ENCODE measurements around the gene CHAD. TPM values are rescaled to one million over a fixed set of nuclear protein-coding genes. Genes with fewer than 3 reads are reported as not detected.

CHAD gene
- total RNA-seq, 2 donors from 2014 or later, result 0.51 to 1.6 TPM

DNA sequence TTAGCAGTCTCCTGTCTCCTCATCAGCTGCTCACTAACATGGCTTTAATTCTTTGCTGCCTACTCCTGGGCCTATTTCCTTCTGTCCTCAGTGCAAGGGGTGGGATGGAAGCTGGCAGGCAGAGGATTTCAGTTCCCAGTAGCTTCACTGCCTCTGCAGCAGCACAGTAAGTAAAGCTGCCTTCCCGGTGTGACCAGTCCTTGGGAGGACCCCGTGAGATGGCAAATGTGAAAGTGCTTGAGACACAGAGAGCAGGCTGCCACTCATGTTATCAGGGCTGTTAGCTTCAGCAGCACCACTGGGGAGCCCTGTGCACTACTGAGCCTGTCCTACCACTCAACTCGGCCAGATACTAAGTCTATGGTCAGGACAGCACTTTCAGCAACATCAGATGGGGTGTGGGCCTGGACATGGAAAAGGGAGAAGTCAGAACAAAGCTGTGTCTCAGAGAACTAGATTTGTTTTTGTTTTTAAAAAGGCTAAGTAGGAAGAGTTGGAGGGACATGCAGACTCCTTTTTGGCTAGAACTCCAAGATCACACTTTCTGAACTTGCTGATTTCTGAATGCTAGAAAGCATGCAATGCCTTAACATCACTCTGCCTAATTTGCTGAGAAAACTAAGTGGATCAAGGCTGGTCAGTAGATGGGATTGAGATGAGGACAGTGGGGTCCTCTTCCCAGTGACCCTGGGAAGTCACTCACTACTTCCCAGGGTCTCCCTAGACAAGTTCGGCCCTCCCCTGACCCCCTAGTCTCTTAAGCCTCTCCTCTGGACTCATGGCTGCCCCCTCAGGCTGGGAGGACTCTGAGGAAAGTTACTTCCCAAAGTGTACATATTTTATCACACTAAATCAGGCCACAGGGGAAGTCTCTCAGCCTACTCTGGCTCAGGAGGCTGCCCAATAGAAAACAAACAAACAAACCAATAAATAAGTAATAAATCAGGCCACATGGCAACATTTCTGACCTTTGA lies 41.6 kb downstream of the CHAD start:
- H3K27ac ChIP-seq, result peak overlapping the region; percentile 81 to 91
- H3K4me3 ChIP-seq, result peak overlapping the region; percentile 67 to 68
- peaks cover 7% of the 10 kb centered on the region for H3K4me1 ChIP-seq (replicated peaks)
- peak; percentile 57 for DNase-seq (ENCODE audit: low spot score)
- intact Hi-C loops (cut with DNase I), result no loop called here
- WGBS, result 19% methylated on average over 4 of the region's 4 CpGs
- no peaks in the 10 kb centered on the region for H3K36me3 ChIP-seq
- TF ChIP-seq POLR2AphosphoS5 (IDR thresholded peaks at IDR 0.05) (no peak), POLR2A (IDR thresholded peaks at IDR 0.05) (peak; percentile 27)
- no peaks in the 10 kb centered on the region for H3K9me3 ChIP-seq
- H3K27me3 ChIP-seq (replicated peaks; ENCODE audit: insufficient read depth), result no peaks in the 10 kb centered on the region

DNA sequence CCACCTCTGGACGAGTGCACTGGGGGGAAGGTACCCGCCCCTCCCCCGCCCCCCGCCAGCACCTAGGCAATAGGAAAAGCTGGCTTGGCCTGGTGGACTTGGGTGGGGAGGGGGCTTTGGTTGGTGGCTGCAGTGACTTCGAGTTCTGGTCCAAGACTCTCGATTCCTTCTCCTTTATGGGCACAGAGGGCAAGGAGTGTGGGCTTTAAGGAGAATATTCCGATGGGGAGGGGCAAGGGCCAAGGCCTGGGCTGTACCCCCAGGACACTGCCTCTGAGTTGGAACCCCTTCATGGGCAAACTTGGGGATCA lies 42.3 kb downstream of the CHAD start:
- TF ChIP-seq POLR2AphosphoS5 (IDR thresholded peaks at IDR 0.05), result no peak
- intact Hi-C loops (cut with DNase I), result no loop called here
- WGBS, result 1% methylated on average over 7 of the region's 7 CpGs
- H3K36me3 ChIP-seq, result no peaks in the 10 kb centered on the region
- no peaks in the 10 kb centered on the region for H3K27me3 ChIP-seq (replicated peaks; ENCODE audit: insufficient read depth)
- H3K27ac ChIP-seq, result peak overlapping the region; percentile 81 to 91
- H3K4me3 ChIP-seq, result peak overlapping the region; percentile 67 to 68
- DNase-seq (ENCODE audit: low spot score), result no peak
- peaks cover 7% of the 10 kb centered on the region for H3K4me1 ChIP-seq (replicated peaks)
- H3K9me3 ChIP-seq, result no peaks in the 10 kb centered on the region

DNA sequence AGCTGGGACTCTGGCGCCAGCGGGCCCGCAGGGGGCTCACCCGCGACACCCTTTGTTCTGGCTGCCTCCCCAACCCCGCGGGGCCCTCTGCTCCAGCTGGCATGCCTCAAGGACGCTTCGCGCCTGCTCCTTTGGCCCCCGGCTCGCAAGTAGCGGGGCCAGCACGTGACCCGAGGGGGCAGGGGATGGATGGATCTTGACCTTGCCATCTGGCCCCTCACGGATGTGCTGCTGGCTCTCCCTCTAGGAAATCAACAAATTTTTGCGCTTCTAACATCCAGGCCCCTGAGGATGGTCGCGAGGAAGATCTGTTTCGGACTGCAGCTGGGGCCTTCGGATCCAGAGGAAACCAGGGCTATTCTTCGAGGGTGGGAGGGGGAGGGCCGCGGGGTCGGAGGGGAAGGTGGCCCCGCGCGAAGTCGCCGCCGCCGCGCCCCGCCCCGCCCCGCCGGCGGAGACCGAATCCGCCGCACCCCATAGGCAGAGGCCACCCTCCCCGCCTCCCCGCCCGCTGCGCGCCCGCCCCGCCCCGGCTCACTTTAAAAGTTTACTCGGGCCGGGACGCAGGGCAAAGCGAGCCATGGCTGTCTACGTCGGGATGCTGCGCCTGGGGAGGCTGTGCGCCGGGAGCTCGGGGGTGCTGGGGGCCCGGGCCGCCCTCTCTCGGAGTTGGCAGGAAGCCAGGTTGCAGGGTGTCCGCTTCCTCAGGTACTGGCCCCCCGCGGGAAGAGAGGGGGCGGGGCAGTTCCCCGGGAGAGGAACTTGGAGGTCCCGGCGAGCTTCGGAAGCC lies 42.8 kb downstream of the CHAD start, which contains the start of gene ACSF2:
Gene ACSF2 (plus strand): TSS at position 537 of the 790 bp plus-strand sequence. CDS start 44 bp downstream, at position 581.
- peak within 1 kb of the TSS; percentile 67 to 68 for H3K4me3 ChIP-seq
- H3K36me3 ChIP-seq, result no peaks in the 10 kb centered on the region
- peak; percentile 93 for TF ChIP-seq POLR2A (IDR thresholded peaks at IDR 0.05)
- TF ChIP-seq, protein P1, sequence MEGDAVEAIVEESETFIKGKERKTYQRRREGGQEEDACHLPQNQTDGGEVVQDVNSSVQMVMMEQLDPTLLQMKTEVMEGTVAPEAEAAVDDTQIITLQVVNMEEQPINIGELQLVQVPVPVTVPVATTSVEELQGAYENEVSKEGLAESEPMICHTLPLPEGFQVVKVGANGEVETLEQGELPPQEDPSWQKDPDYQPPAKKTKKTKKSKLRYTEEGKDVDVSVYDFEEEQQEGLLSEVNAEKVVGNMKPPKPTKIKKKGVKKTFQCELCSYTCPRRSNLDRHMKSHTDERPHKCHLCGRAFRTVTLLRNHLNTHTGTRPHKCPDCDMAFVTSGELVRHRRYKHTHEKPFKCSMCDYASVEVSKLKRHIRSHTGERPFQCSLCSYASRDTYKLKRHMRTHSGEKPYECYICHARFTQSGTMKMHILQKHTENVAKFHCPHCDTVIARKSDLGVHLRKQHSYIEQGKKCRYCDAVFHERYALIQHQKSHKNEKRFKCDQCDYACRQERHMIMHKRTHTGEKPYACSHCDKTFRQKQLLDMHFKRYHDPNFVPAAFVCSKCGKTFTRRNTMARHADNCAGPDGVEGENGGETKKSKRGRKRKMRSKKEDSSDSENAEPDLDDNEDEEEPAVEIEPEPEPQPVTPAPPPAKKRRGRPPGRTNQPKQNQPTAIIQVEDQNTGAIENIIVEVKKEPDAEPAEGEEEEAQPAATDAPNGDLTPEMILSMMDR (IDR thresholded peaks at IDR 0.05), result no peak
- peak; percentile 81 for TF ChIP-seq POLR2AphosphoS5 (IDR thresholded peaks at IDR 0.05)
- DNase-seq (ENCODE audit: low spot score), result peak; percentile 87
- under 1% methylated on average over 65 of the region's 70 CpGs for WGBS
- peak within 1 kb of the TSS; percentile 81 to 91 for H3K27ac ChIP-seq
- intact Hi-C loops (cut with DNase I), result no loop called here
- peaks cover 7% of the 10 kb centered on the region for H3K4me1 ChIP-seq (replicated peaks)
- H3K9me3 ChIP-seq, result no peaks in the 10 kb centered on the region
- no peaks in the 10 kb centered on the region for H3K27me3 ChIP-seq (replicated peaks; ENCODE audit: insufficient read depth)

DNA sequence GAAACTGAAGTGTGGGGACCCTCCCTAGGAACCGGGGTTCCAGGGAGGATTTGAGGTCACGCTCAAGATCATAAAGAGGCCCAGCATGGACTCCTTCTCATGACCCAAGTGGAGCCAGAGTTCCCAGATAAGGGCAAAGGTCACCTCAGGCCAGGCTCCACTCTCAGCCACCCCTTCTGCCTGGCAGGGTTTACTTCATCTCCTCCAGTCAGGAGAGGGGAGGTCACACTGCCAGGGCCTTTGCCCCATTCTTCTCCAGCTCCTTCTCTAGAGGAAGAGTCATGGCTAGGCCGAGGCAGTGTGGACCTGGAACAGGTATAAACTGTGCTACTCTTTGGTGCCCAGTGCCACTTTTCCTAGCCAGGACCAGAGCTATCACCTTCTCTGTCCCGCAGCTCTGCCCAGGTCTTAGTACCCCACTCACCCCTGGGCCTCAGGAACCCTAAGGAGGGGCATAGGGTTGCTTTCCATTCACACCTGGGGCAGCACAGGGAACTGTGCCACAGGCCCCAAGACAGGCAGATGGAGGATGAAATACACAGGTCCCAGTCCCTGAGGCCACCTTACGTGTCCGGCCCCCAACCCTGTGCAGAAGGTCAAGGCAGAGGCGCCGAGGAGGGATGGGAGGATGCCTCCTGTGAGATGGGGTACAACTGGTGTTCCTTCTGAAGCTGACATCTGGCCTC lies 43.5 kb downstream of the CHAD start:
- 78% methylated on average over 8 of the region's 8 CpGs for WGBS
- H3K9me3 ChIP-seq, result no peaks in the 10 kb centered on the region
- no peak for DNase-seq (ENCODE audit: low spot score)
- H3K36me3 ChIP-seq, result no peaks in the 10 kb centered on the region
- peak overlapping the region; percentile 81 to 91 for H3K27ac ChIP-seq
- H3K4me3 ChIP-seq, result peak overlapping the region; percentile 67 to 68
- TF ChIP-seq, protein P1 (IDR thresholded peaks at IDR 0.05), result no peak
- no peak for TF ChIP-seq POLR2A (IDR thresholded peaks at IDR 0.05)
- TF ChIP-seq POLR2AphosphoS5 (IDR thresholded peaks at IDR 0.05), result no peak
- intact Hi-C loops (cut with DNase I), result no loop called here
- no peaks in the 10 kb centered on the region for H3K27me3 ChIP-seq (replicated peaks; ENCODE audit: insufficient read depth)
- peaks cover 7% of the 10 kb centered on the region for H3K4me1 ChIP-seq (replicated peaks)

DNA sequence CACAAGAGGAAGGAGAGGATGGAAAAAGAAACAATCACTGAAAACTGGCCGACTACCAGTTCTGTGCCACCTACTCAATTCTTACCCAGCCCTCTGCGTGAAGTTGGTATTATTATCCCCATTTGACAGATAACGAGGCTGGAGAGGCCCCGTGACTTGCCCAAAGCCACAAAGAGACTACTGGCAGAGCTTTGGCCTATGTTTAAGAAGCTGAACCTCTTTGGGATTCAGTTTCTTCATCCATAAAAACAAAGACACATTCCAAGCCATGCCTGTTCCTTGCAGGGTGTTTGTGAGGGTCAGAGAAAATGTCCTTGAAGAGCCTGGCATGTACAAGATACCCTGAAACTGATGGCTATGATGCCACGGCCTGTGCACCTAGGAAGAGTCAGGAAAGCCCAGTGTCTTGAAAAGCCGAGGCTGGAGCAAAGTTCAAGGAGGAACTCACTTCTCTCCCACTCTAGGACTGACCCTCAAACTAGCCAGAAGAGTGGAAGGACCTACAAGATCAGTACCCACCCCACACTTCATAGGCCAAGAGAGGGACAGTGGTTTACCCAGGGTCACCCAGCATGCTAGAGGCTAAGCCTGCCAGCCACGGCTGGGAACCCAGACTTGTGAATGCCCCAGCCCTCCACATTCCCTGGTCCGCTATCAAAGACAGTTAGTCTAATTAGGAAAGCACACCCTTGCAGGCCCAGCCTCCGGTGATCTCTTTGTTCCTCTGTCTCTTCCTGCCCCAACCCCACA lies 44.3 kb downstream of the CHAD start:
- intact Hi-C loops (cut with DNase I), result no loop called here
- no peak overlapping the region for H3K4me3 ChIP-seq
- H3K4me1 ChIP-seq (replicated peaks), result peaks cover 7% of the 10 kb centered on the region
- peak overlapping the region; percentile 81 to 91 for H3K27ac ChIP-seq
- H3K36me3 ChIP-seq, result no peaks in the 10 kb centered on the region
- DNase-seq (ENCODE audit: low spot score), result no peak
- no peaks in the 10 kb centered on the region for H3K9me3 ChIP-seq
- H3K27me3 ChIP-seq (replicated peaks; ENCODE audit: insufficient read depth), result no peaks in the 10 kb centered on the region
- WGBS, result 73% methylated on average over 9 of the region's 9 CpGs
- TF ChIP-seq POLR2A (IDR thresholded peaks at IDR 0.05), result no peak
- TF ChIP-seq, protein P1 (IDR thresholded peaks at IDR 0.05), result no peak
- TF ChIP-seq POLR2AphosphoS5 (IDR thresholded peaks at IDR 0.05), result no peak

All from prostate gland (tissue), 2 donors.